Measurements from ENCODE around the gene AIF1L. TPM values are rescaled to one million over a fixed set of nuclear protein-coding genes. Genes with fewer than 3 reads are reported as not detected.
"Not testable (repeated sequence)": the region's sequence is repeated elsewhere in the genome, so short reads cannot be mapped to it uniquely, and the experiment has no call there.

Gene AIF1L
- total RNA-seq, 6 donors from 2014 or later: 3.8 to 21.4 (median 10.5) TPM

- peak overlapping the region in 2 of 4 donors; percentile 22 to 64 for H3K27ac ChIP-seq
- H3K4me3 ChIP-seq: peak overlapping the region in 3 of 4 donors; percentile 58 to 81 (median 64)
- ATAC-seq (ENCODE audit: low FRiP score in 2 of 2): no peak
- no peak for DNase-seq
- peaks cover 7 to 24% (median 14%) of the 10 kb centered on the region in 4 donors for H3K4me1 ChIP-seq
- 38 to 48% methylated on average over 13 to 15 of the region's 16 CpGs for WGBS, 2 donors
- peaks cover 0 to 15% (median 6%) of the 10 kb centered on the region in 4 donors for H3K27me3 ChIP-seq
- H3K36me3 ChIP-seq: no peaks in the 10 kb centered on the region
- no peaks in the 10 kb centered on the region for H3K9me3 ChIP-seq
- no peak for TF ChIP-seq POLR2A (IDR thresholded peaks at IDR 0.05)
- TF ChIP-seq CTCF (IDR thresholded peaks at IDR 0.05): no peak
- no peak for TF ChIP-seq POLR2AphosphoS5 (IDR thresholded peaks at IDR 0.05)
- no peak for TF ChIP-seq EP300 (IDR thresholded peaks at IDR 0.05)
Measured at GRCh38 chr9:131095666-131096268, 564 bp upstream of the AIF1L start.

GRCh38 chr9:131097126-131097947 is 1.0 kb downstream of the AIF1L start:
- Histone ChIP-seq H3K36me3 (no peaks in the 10 kb centered on the region), H3K4me3 (peak overlapping the region; percentile 44 to 81 (median 61)), H3K27me3 (peaks cover 0 to 15% (median 6%) of the 10 kb centered on the region in 4 donors), H3K4me1 (peaks cover 11 to 31% (median 14%) of the 10 kb centered on the region in 4 donors), H3K27ac (peak overlapping the region; percentile 41 to 64 (median 54)), H3K9me3 (no peaks in the 10 kb centered on the region)
- WGBS, 2 donors: 32 to 48% methylated on average over 9 to 16 of the region's 19 CpGs
- TF ChIP-seq EP300 (IDR thresholded peaks at IDR 0.05): no peak
- no peak for TF ChIP-seq POLR2A (IDR thresholded peaks at IDR 0.05)
- no peak for TF ChIP-seq POLR2AphosphoS5 (IDR thresholded peaks at IDR 0.05)
- DNase-seq: no peak
- no peak for ATAC-seq (ENCODE audit: low FRiP score in 2 of 2)

GRCh38 chr9:131097948-131098278 is 1.6 kb downstream of the AIF1L start:
- no peak for ATAC-seq (ENCODE audit: low FRiP score in 2 of 2)
- WGBS, 2 donors: 94% methylated on average over 7 of the region's 8 CpGs; no CpG with 5 or more reads in 1 of the 2 donors
- TF ChIP-seq CTCF (IDR thresholded peaks at IDR 0.05) (no peak), POLR2AphosphoS5 (IDR thresholded peaks at IDR 0.05) (no peak), EP300 (IDR thresholded peaks at IDR 0.05) (no peak), POLR2A (IDR thresholded peaks at IDR 0.05) (no peak)
- no peaks in the 10 kb centered on the region for H3K9me3 ChIP-seq
- peaks cover 11 to 37% (median 14%) of the 10 kb centered on the region in 4 donors for H3K4me1 ChIP-seq
- H3K27ac ChIP-seq: peak overlapping the region in 3 of 4 donors; percentile 6 to 17 (median 15)
- no peak for DNase-seq
- H3K36me3 ChIP-seq: no peaks in the 10 kb centered on the region
- peaks cover 0 to 15% (median 6%) of the 10 kb centered on the region in 4 donors for H3K27me3 ChIP-seq
- peak overlapping the region in 2 of 4 donors; percentile 64 to 81 for H3K4me3 ChIP-seq

- Histone ChIP-seq H3K4me1 (peaks cover 11 to 37% (median 15%) of the 10 kb centered on the region in 4 donors), H3K27ac (peak overlapping the region in 3 of 4 donors; percentile 6 to 17 (median 15)), H3K9me3 (no peaks in the 10 kb centered on the region), H3K4me3 (peak overlapping the region in 1 of 4 donors; percentile 64), H3K27me3 (peaks cover 0 to 15% (median 6%) of the 10 kb centered on the region in 4 donors), H3K36me3 (no peaks in the 10 kb centered on the region)
- ATAC-seq (ENCODE audit: low FRiP score in 2 of 2) (no peak), DNase-seq (no peak)
- WGBS, 2 donors: 67 to 79% methylated on average over 1 to 13 of the region's 13 CpGs
- TF ChIP-seq POLR2AphosphoS5 (IDR thresholded peaks at IDR 0.05): no peak
- TF ChIP-seq POLR2A (IDR thresholded peaks at IDR 0.05): no peak
Measured at GRCh38 chr9:131098391-131099101, 2.2 kb downstream of the AIF1L start.

- H3K36me3 ChIP-seq: no peaks in the 10 kb centered on the region
- peaks cover 11 to 37% (median 15%) of the 10 kb centered on the region in 4 donors for H3K4me1 ChIP-seq
- TF ChIP-seq CTCF (IDR thresholded peaks at IDR 0.05) (no peak), EP300 (IDR thresholded peaks at IDR 0.05) (no peak)
- ATAC-seq (ENCODE audit: low FRiP score in 2 of 2) (no peak), DNase-seq (no peak)
- WGBS, 2 donors: 94 to 96% methylated on average over 6 to 8 of the region's 8 CpGs
- H3K4me3 ChIP-seq: no peak overlapping the region
- H3K27ac ChIP-seq: peak overlapping the region in 1 of 4 donors; percentile 17
- peaks cover 0 to 15% (median 6%) of the 10 kb centered on the region in 4 donors for H3K27me3 ChIP-seq
- no peaks in the 10 kb centered on the region for H3K9me3 ChIP-seq
Measured at GRCh38 chr9:131099102-131099606, 2.8 kb downstream of the AIF1L start.

- ATAC-seq (ENCODE audit: low FRiP score in 2 of 2); H3K27ac ChIP-seq; H3K9me3 ChIP-seq; H3K36me3 ChIP-seq; DNase-seq; H3K4me3 ChIP-seq: not testable (repeated sequence)
- peaks cover 11 to 37% (median 15%) of the 10 kb centered on the region in 4 donors for H3K4me1 ChIP-seq
- WGBS, 2 donors: 94 to 96% methylated on average over 8 of the region's 8 CpGs
- H3K27me3 ChIP-seq: peaks cover 0 to 15% (median 6%) of the 10 kb centered on the region in 4 donors
Measured at GRCh38 chr9:131099845-131100244, 3.5 kb downstream of the AIF1L start.
